HCT116 (cell line): ENCODE measurements around the gene ZSWIM3. TPM values are rescaled to one million over a fixed set of nuclear protein-coding genes. Genes with fewer than 3 reads are reported as not detected.

Experiments
- ATAC-seq: fragments of 200-7000 bp; cut with Tn5 transposase; 2 replicates; pipeline ENCODE4 v1.9.1; 2020; ENCODE audit warnings: mild to moderate bottlenecking, moderate library complexity
- BruUV-seq: library from RNA; stranded (reverse); fragments of 400-500 nt; replicated peaks from 2 replicates; lab custom pipeline; 2021; lab: Mats Ljungman, UMichigan
- CTCF ChIA-PET: fragments of 300-600 bp; sonication (Branson Sonifier 250); formaldehyde crosslinking; loops from one replicate; lab custom pipeline; 2021; ENCODE audit warnings: antibody characterized with exemption; lab: Charles Lee
- POLR2A ChIA-PET: fragments of 300-600, 350-600 bp; sonication (Branson Sonifier 250); formaldehyde crosslinking; loops from one replicate; lab custom pipeline; 2021; ENCODE audit warnings: antibody characterized with exemption; lab: Charles Lee
- RAD21 ChIA-PET, 2 experiments: fragments of 300-600 bp; sonication (Branson Sonifier 250); formaldehyde crosslinking; loops; one replicate each; lab custom pipeline; 2023; ENCODE audit warnings: low total read pairs in 2 of 2; ENCODE audit not compliant: uncharacterized antibody in 2 of 2, unreplicated experiment in 2 of 2, low non-redundant PET in 1 of 2; lab: Charles Lee
- DNase-seq: peaks from one replicate; pipeline ENCODE4 v3.0.0-alpha.2; 2010; ENCODE audit warnings: low read depth, low spot score
- H2AFZ ChIP-seq: fragments of 200-600 bp; shearing (Covaris generic), sonication (generic); 2 replicates; pipeline ENCODE4 v1.6.1; 2017; ENCODE audit warnings: low read depth, mixed run types, mixed read lengths, antibody characterized with exemption, low read length; ENCODE audit not compliant: poor library complexity, severe bottlenecking
- H3K27ac ChIP-seq: 2 replicates; pipeline ENCODE4 v1.5.1; 2012; ENCODE audit warnings: low read depth, low read length
- H3K27me3 ChIP-seq: fragments of 200-600 bp; sonication (generic); 2 replicates; pipeline ENCODE4 v1.6.1; 2016; ENCODE audit warnings: mixed run types, low read length, mixed read lengths; ENCODE audit not compliant: insufficient read depth
- H3K36me3 ChIP-seq, 2 experiments: fragments of 200-500 bp in 1 of 2; fragments of 200-600 bp in 1 of 2; sonication (Bioruptor generic) in 1 of 2; sonication (generic) in 1 of 2; 2 replicates each; pipeline versions ENCODE4 v1.5.1 to v1.6.1; 2014 to 2016; ENCODE audit warnings: low read length in 2 of 2, inconsistent platforms in 1 of 2, mixed read lengths in 1 of 2, mixed run types in 1 of 2; ENCODE audit not compliant: insufficient read depth in 2 of 2, control insufficient read depth in 1 of 2
- H3K4me1 ChIP-seq, 2 experiments: fragments of 200-600 bp in 1 of 2; sonication (generic) in 1 of 2; 2 replicates each; pipeline versions ENCODE4 v1.5.1 to v1.6.1; 2012 to 2017; ENCODE audit warnings: low read length in 2 of 2, inconsistent platforms in 1 of 2, mild to moderate bottlenecking in 1 of 2, mixed read lengths in 1 of 2, mixed run types in 1 of 2, moderate library complexity in 1 of 2; ENCODE audit not compliant: insufficient read depth in 2 of 2, control insufficient read depth in 1 of 2
- H3K4me2 ChIP-seq: fragments of 200-600 bp; sonication (generic); 2 replicates; pipeline ENCODE4 v1.6.1; 2017; ENCODE audit warnings: mixed run types, low read length, mixed read lengths
- H3K4me3 ChIP-seq, 2 experiments: fragments of 200-600 bp in 1 of 2; sonication (generic) in 1 of 2; replicated peaks in 1 of 2; 2 replicates each; pipeline ENCODE4 v1.5.1; 2011 to 2016; ENCODE audit warnings: low read length in 2 of 2, control low read depth in 1 of 2, low read depth in 1 of 2, mild to moderate bottlenecking in 1 of 2, mixed read lengths in 1 of 2, mixed run types in 1 of 2
- H3K79me2 ChIP-seq: fragments of 200-600 bp; sonication (generic); 2 replicates; pipeline ENCODE4 v1.6.1; 2017; ENCODE audit warnings: mild to moderate bottlenecking, mixed run types, low read length, moderate library complexity, mixed read lengths; ENCODE audit not compliant: insufficient read depth
- H3K9ac ChIP-seq: fragments of 200-600 bp; sonication (generic); 2 replicates; pipeline ENCODE4 v1.6.1; 2016; ENCODE audit warnings: low read length, mixed read lengths
- H3K9me2 ChIP-seq: fragments of 200-600 bp; sonication (generic), shearing (Covaris generic); 2 replicates; pipeline ENCODE4 v1.6.1; 2017; ENCODE audit warnings: mixed run types, mild to moderate bottlenecking, moderate library complexity; ENCODE audit not compliant: insufficient read depth
- H3K9me3 ChIP-seq, 2 experiments: fragments of 200-500 bp in 1 of 2; fragments of 200-600 bp in 1 of 2; sonication (Bioruptor generic) in 1 of 2; sonication (generic) in 1 of 2; 2 replicates each; pipeline ENCODE4 v1.6.1; 2014 to 2017; ENCODE audit warnings: low read length in 2 of 2, mixed read lengths in 2 of 2, inconsistent platforms in 1 of 2, low read depth in 1 of 2, mild to moderate bottlenecking in 1 of 2, mixed run types in 1 of 2, moderate library complexity in 1 of 2; ENCODE audit not compliant: control insufficient read depth in 1 of 2, insufficient read depth in 1 of 2
- H4K20me1 ChIP-seq: fragments of 200-600 bp; sonication (generic), shearing (Covaris generic); 2 replicates; pipeline ENCODE4 v1.6.1; 2017; ENCODE audit warnings: mixed run types, mild to moderate bottlenecking, moderate library complexity; ENCODE audit not compliant: insufficient read depth
- CBX3 ChIP-seq: IDR thresholded peaks from 2 replicates; pipeline ENCODE4 v1.6.1; 2012; ENCODE audit warnings: low read depth
- EZH2phosphoT487 ChIP-seq: fragments of 200-600 bp; IDR thresholded peaks from 2 replicates; pipeline ENCODE4 v1.6.1; 2018; ENCODE audit warnings: antibody characterized with exemption, borderline replicate concordance
- FOSL1 ChIP-seq: IDR thresholded peaks from 2 replicates; pipeline ENCODE4 v1.6.1; 2012; ENCODE audit warnings: low read depth
- JUND ChIP-seq: IDR thresholded peaks from 2 replicates; pipeline ENCODE4 v1.6.1; 2012
- POLR2A ChIP-seq: IDR thresholded peaks from 2 replicates; pipeline ENCODE4 v1.7.0; 2011; ENCODE audit warnings: borderline replicate concordance; ENCODE audit not compliant: insufficient read depth, insufficient read length; ENCODE audit errors: extremely low read depth
- SIN3A ChIP-seq: IDR thresholded peaks from 2 replicates; pipeline ENCODE4 v1.6.1; 2012; ENCODE audit warnings: low read depth
- SP1 ChIP-seq: IDR thresholded peaks from 2 replicates; pipeline ENCODE4 v1.6.1; 2012; ENCODE audit warnings: low read depth
- TCF7L2 ChIP-seq: IDR thresholded peaks from 2 replicates; pipeline ENCODE4 v1.7.0; 2011; ENCODE audit warnings: borderline replicate concordance, inconsistent platforms; ENCODE audit not compliant: insufficient read depth, insufficient read length; ENCODE audit errors: extremely low read depth
- YY1 ChIP-seq: IDR thresholded peaks from 2 replicates; pipeline ENCODE4 v1.6.1; 2011; ENCODE audit warnings: low read length, low read depth, moderate library complexity, mild to moderate bottlenecking; ENCODE audit not compliant: insufficient replicate concordance; ENCODE audit errors: extremely low read depth
- ZFX ChIP-seq: fragments of 450-650 bp; IDR thresholded peaks from 2 replicates; pipeline ENCODE4 v1.6.1; 2017
- ZNF274 ChIP-seq: fragments of 200-500 bp; sonication (Bioruptor generic); IDR thresholded peaks from 2 replicates; pipeline ENCODE4 v1.6.1; 2014; ENCODE audit warnings: mild to moderate bottlenecking, low read depth, low read length, inconsistent platforms
- intact Hi-C: fragments of 100-400 bp; cut with micrococcal nuclease; formaldehyde crosslinking; loops from 2 replicates; pipeline ENCODE4 v1.10.0; 2022
- total RNA-seq: library from RNA; stranded (reverse); gene quantifications from one replicate; pipeline ENCODE4 v1.2.1, GENCODE V29; 2021; ENCODE audit not compliant: unreplicated experiment
- TF ChIP-seq, protein P1 (sequence below): IDR thresholded peaks from 2 replicates; pipeline ENCODE4 v1.6.1; 2011; ENCODE audit warnings: mild to moderate bottlenecking, low read length, moderate library complexity; ENCODE audit not compliant: insufficient replicate concordance; ENCODE audit errors: extremely low read depth
- TF ChIP-seq, protein P2 (sequence below): IDR thresholded peaks from 2 replicates; pipeline ENCODE4 v1.6.1; 2012
- TF ChIP-seq, protein P3 (sequence below), 3 experiments: fragments of 200-600 bp in 1 of 3; sonication (generic) in 1 of 3; IDR thresholded peaks in 2 of 3; conservative IDR thresholded peaks in 1 of 3; 2 replicates each; pipeline ENCODE4 v1.5.1; 2012 to 2017; ENCODE audit warnings: low read depth in 2 of 3, low read length in 2 of 3, antibody characterized with exemption in 1 of 3, borderline replicate concordance in 1 of 3, control low read depth in 1 of 3, mild to moderate bottlenecking in 1 of 3, mixed read lengths in 1 of 3, mixed run types in 1 of 3, moderate library complexity in 1 of 3; ENCODE audit not compliant: insufficient read depth in 1 of 3
- TF ChIP-seq, protein P4 (sequence below): IDR thresholded peaks from 2 replicates; pipeline ENCODE4 v1.6.1; 2012

ZSWIM3 gene
- total RNA-seq, 1 experiment from 2014 or later, result 1.8 TPM

DNA sequence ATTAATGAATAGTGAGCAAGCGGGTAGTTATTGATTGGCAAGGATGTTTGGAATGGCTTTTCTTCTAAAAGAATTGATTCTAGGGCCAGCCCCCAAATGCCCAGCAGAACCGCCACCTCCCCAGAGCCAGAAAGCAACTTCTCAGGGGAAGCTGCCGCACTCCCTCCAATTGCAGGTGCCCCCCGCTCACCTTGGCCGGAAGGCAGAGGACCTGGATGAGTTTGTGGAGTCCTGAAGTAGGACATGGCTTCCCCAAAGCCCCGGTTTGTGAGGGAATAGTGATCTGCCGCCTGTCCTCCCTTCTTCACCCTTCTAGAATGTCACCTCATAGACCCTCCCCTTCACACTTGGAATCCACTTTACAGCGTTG lies 29.9 kb downstream of the ZSWIM3 start, which contains the start of gene SPATA25:
Gene SPATA25, minus strand, starts transcription at position 277 of the 370 bp plus-strand sequence. Its CDS starts 32 bp downstream, at position 245.
- H3K27me3 ChIP-seq, result no peaks in the 10 kb centered on the region
- H3K4me3 ChIP-seq, result no peak within 1 kb of the TSS
- ChIA-PET CTCF (no interaction called here), POLR2A (no interaction called here), RAD21 (no interaction called here)
- no peaks in the 10 kb centered on the region for H4K20me1 ChIP-seq
- H3K27ac ChIP-seq, result no peak within 1 kb of the TSS
- peaks cover 11% of the 10 kb centered on the region for H3K79me2 ChIP-seq
- H3K9me3 ChIP-seq, result no peaks in the 10 kb centered on the region
- no peak within 1 kb of the TSS for H3K9ac ChIP-seq
- DNase-seq (no peak), ATAC-seq (no peak)
- H2AFZ ChIP-seq, result no peak within 1 kb of the TSS
- intact Hi-C loops, result no loop called here
- peaks cover 25 to 34% of the 10 kb centered on the region in 2 experiments for H3K4me1 ChIP-seq
- H3K4me2 ChIP-seq, result no peak within 1 kb of the TSS
- H3K36me3 ChIP-seq, result peaks cover 8 to 17% of the 10 kb centered on the region in 2 experiments; a peak in 2 of 4 replicates
- no TSS peak for BruUV-seq
- TF ChIP-seq, protein P1, sequence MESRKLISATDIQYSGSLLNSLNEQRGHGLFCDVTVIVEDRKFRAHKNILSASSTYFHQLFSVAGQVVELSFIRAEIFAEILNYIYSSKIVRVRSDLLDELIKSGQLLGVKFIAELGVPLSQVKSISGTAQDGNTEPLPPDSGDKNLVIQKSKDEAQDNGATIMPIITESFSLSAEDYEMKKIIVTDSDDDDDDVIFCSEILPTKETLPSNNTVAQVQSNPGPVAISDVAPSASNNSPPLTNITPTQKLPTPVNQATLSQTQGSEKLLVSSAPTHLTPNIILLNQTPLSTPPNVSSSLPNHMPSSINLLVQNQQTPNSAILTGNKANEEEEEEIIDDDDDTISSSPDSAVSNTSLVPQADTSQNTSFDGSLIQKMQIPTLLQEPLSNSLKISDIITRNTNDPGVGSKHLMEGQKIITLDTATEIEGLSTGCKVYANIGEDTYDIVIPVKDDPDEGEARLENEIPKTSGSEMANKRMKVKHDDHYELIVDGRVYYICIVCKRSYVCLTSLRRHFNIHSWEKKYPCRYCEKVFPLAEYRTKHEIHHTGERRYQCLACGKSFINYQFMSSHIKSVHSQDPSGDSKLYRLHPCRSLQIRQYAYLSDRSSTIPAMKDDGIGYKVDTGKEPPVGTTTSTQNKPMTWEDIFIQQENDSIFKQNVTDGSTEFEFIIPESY, result no peak
- TF ChIP-seq YY1, result no peak
- TF ChIP-seq, protein P2, sequence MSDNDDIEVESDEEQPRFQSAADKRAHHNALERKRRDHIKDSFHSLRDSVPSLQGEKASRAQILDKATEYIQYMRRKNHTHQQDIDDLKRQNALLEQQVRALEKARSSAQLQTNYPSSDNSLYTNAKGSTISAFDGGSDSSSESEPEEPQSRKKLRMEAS, result no peak
- no peak for TF ChIP-seq SIN3A
- TF ChIP-seq CBX3, result no peak
- TF ChIP-seq SP1, result no peak
- TF ChIP-seq JUND, result no peak
- TF ChIP-seq ZFX, result no peak
- H3K9me2 ChIP-seq, result no peaks in the 10 kb centered on the region

DNA sequence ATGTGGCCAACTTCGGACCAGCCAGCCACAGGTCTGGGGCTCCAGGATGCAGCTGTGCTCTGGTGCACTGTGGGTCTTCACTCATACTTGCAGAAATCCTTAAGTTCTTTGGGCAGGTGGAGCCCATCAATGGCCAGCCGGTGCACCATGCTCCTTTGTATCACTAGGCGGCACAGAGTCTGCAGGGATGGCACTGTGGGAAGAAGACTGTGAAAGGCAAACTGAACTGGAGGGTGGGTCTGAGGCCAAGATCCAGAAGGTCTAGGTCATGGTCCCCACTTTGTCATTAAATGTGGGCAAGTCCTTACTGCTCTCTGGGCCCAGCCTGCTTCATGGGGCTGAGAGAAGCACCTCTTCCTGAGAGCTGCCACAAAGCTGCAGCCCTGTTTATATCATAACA lies 31.3 kb downstream of the ZSWIM3 start:
- POLR2A ChIA-PET, result no interaction called here
- RAD21 ChIA-PET, result no interaction called here
- H3K79me2 ChIP-seq, result peaks cover 7% of the 10 kb centered on the region; the same call in 1 of the 2 replicates
- H3K4me2 ChIP-seq, result no peak overlapping the region
- DNase-seq, result no peak
- no peaks in the 10 kb centered on the region for H3K27me3 ChIP-seq
- no peaks in the 10 kb centered on the region for H3K9me3 ChIP-seq
- BruUV-seq, result no TSS peak
- H3K36me3 ChIP-seq, result peaks cover 3 to 15% of the 10 kb centered on the region in 2 experiments; a peak in 3 of 4 replicates
- no peak overlapping the region for H3K4me3 ChIP-seq
- CTCF ChIA-PET, result no interaction called here
- no peaks in the 10 kb centered on the region for H4K20me1 ChIP-seq
- H2AFZ ChIP-seq, result no peak overlapping the region
- H3K27ac ChIP-seq, result no peak overlapping the region
- H3K9ac ChIP-seq, result no peak overlapping the region
- intact Hi-C loops, result no loop called here
- H3K9me2 ChIP-seq, result no peaks in the 10 kb centered on the region
- H3K4me1 ChIP-seq, result peaks cover 25 to 37% of the 10 kb centered on the region in 2 experiments
- ATAC-seq, result no peak
- no peak for TF ChIP-seq CBX3
- TF ChIP-seq FOSL1, result no peak
- TF ChIP-seq, protein P3, sequence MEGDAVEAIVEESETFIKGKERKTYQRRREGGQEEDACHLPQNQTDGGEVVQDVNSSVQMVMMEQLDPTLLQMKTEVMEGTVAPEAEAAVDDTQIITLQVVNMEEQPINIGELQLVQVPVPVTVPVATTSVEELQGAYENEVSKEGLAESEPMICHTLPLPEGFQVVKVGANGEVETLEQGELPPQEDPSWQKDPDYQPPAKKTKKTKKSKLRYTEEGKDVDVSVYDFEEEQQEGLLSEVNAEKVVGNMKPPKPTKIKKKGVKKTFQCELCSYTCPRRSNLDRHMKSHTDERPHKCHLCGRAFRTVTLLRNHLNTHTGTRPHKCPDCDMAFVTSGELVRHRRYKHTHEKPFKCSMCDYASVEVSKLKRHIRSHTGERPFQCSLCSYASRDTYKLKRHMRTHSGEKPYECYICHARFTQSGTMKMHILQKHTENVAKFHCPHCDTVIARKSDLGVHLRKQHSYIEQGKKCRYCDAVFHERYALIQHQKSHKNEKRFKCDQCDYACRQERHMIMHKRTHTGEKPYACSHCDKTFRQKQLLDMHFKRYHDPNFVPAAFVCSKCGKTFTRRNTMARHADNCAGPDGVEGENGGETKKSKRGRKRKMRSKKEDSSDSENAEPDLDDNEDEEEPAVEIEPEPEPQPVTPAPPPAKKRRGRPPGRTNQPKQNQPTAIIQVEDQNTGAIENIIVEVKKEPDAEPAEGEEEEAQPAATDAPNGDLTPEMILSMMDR (IDR thresholded peaks at IDR 0.05 in 2 of 3, conservative IDR thresholded peaks at IDR 0.05 in 1 of 3; ENCODE audit: borderline replicate concordance in 1 of 3, insufficient read depth in 1 of 3, low read depth in 2 of 3, low read length in 2 of 3), result no peak
- no peak for TF ChIP-seq EZH2phosphoT487
- no peak for TF ChIP-seq ZFX
- TF ChIP-seq SP1, result no peak
- TF ChIP-seq POLR2A, result no peak
- TF ChIP-seq YY1, result no peak
- TF ChIP-seq ZNF274, result no peak
- TF ChIP-seq TCF7L2, result no peak
- TF ChIP-seq, protein P4, sequence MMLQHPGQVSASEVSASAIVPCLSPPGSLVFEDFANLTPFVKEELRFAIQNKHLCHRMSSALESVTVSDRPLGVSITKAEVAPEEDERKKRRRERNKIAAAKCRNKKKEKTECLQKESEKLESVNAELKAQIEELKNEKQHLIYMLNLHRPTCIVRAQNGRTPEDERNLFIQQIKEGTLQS, result no peak
